ENCODE data around the gene LETM1. TPM values are rescaled to one million over a fixed set of nuclear protein-coding genes. Genes with fewer than 3 reads are reported as not detected.

Gene LETM1
- total RNA-seq, 1 experiment from 2014 or later: 54.4 TPM

GRCh38 chr4:1762264-1763010 is 93.5 kb downstream of the LETM1 start:
- DNase-seq: no peak
- peaks cover 38% of the 10 kb centered on the region for H3K4me1 ChIP-seq
- H3K27me3 ChIP-seq: peaks cover 13% of the 10 kb centered on the region
- H3K36me3 ChIP-seq: no peaks in the 10 kb centered on the region
- no peak overlapping the region for H3K27ac ChIP-seq
- no peaks in the 10 kb centered on the region for H3K9me3 ChIP-seq (replicated peaks)
- H3K4me3 ChIP-seq: no peak overlapping the region

Other genes with a start within 250 kb of the LETM1 start
- 0.13 and 0.51 TPM in 2 replicates for gene FAM53A, start 171.8 kb downstream of the LETM1 start, total RNA-seq (2014; rRNA removed; shearing (Covaris generic))
- 177 and 183 TPM in 2 replicates for gene SLBP, start 143.8 kb downstream of the LETM1 start, total RNA-seq (2014; rRNA removed; shearing (Covaris generic))
- gene TMEM129, start 134.8 kb downstream of the LETM1 start, total RNA-seq (2014; rRNA removed; shearing (Covaris generic)): 15.5 and 18.6 TPM in 2 replicates
- 68.3 and 74.7 TPM in 2 replicates for gene TACC3, start 134.6 kb downstream of the LETM1 start, total RNA-seq (2014; rRNA removed; shearing (Covaris generic))
- gene FGFR3, start 62.9 kb downstream of the LETM1 start, total RNA-seq (2014; rRNA removed; shearing (Covaris generic)): 2.0 and 2.4 TPM in 2 replicates
- gene NSD2, start 15.2 kb upstream of the LETM1 start, total RNA-seq (2014; rRNA removed; shearing (Covaris generic)): 120 and 138 TPM in 2 replicates
- 21.1 and 24.0 TPM in 2 replicates for gene NELFA, start 152.8 kb upstream of the LETM1 start, total RNA-seq (2014; rRNA removed; shearing (Covaris generic))
- gene NAT8L, start 203.2 kb upstream of the LETM1 start, total RNA-seq (2014; rRNA removed; shearing (Covaris generic)): 1.5 and 1.7 TPM in 2 replicates